Measurements from ENCODE around the gene SLC30A5. TPM values are rescaled to one million over a fixed set of nuclear protein-coding genes. Genes with fewer than 3 reads are reported as not detected.

SLC30A5 gene
- total RNA-seq (2016; rRNA removed; fragmentation: Illumina TruSeq; extraction: Trizol) (38.0 and 53.6 TPM in 2 replicates), polyA plus RNA-seq (2011; rRNA removed) (40.7 and 46.0 TPM in 2 replicates), polyA minus RNA-seq (2011; rRNA and poly(A)+ RNA removed; ENCODE audit: low replicate concordance) (145 and 157 TPM in 2 replicates), Bru-seq, nascent RNA (percentile 72 among the genes with signal in this experiment), BruChase-seq, experiment 1, labeled RNA remaining after a 6-hour chase (percentile 78 among the genes with signal in this experiment), BruChase-seq, experiment 2, labeled RNA remaining after a 2-hour chase (percentile 74 among the genes with signal in this experiment)
- total RNA-seq (2016; cell fraction: cytosol; rRNA removed; fragmentation: Illumina TruSeq; extraction: Trizol; ENCODE audit: low read depth), result 31.6 and 34.5 TPM in 2 replicates
- 30.3 and 45.5 TPM in 2 replicates for total RNA-seq (2016; cell fraction: insoluble cytoplasmic fraction; rRNA removed; fragmentation: Illumina TruSeq; extraction: Trizol)
- 49.5 and 53.4 TPM in 2 replicates for total RNA-seq (2016; cell fraction: membrane; rRNA removed; fragmentation: Illumina TruSeq; extraction: Trizol)
- 45.0 and 49.8 TPM in 2 replicates for total RNA-seq (2016; cell fraction: nucleus; rRNA removed; fragmentation: Illumina TruSeq; extraction: Trizol)
- 20.8 and 26.3 TPM in 2 replicates for polyA plus RNA-seq (2011; cell fraction: cytosol; rRNA removed)
- polyA plus RNA-seq (2011; cell fraction: nucleus; rRNA removed), result 12.8 and 20.0 TPM in 2 replicates
- polyA plus RNA-seq (2012), result 20.2 and 28.1 TPM in 2 replicates
- polyA plus RNA-seq (2016; cell fraction: cytosol; fragmentation: Illumina TruSeq; extraction: Trizol; ENCODE audit: low read depth), result 41.7 and 42.9 TPM in 2 replicates
- 33.4 and 37.3 TPM in 2 replicates for polyA plus RNA-seq (2016; cell fraction: insoluble cytoplasmic fraction; fragmentation: Illumina TruSeq; extraction: Trizol; ENCODE audit: low read depth)
- 52.5 and 54.7 TPM in 2 replicates for polyA plus RNA-seq (2016; cell fraction: membrane; fragmentation: Illumina TruSeq; extraction: Trizol; ENCODE audit: low read depth)
- 77.8 and 87.7 TPM in 2 replicates for polyA plus RNA-seq (2016; cell fraction: nucleus; fragmentation: Illumina TruSeq; extraction: Trizol; ENCODE audit: insufficient read depth, low read depth)
- 35.9 and 43.9 TPM in 2 replicates for polyA minus RNA-seq (2011; cell fraction: cytosol; rRNA and poly(A)+ RNA removed)
- 20.1 and 27.8 TPM in 2 replicates for polyA minus RNA-seq (2011; cell fraction: nucleus; rRNA and poly(A)+ RNA removed)
- long read RNA-seq, experiment 1, full-length matches to known transcripts, result 21 of 35 reads
- long read RNA-seq, experiment 1, partial matches to known transcripts, result 2 of 35 reads
- long read RNA-seq, experiment 1, other reads (novel, unspliced or antisense), result 12 of 35 reads
- long read RNA-seq, experiment 2, full-length matches to known transcripts, result 11 of 47 reads
- long read RNA-seq, experiment 2, partial matches to known transcripts, result 11 of 47 reads
- long read RNA-seq, experiment 2, other reads (novel, unspliced or antisense), result 25 of 47 reads

DNA sequence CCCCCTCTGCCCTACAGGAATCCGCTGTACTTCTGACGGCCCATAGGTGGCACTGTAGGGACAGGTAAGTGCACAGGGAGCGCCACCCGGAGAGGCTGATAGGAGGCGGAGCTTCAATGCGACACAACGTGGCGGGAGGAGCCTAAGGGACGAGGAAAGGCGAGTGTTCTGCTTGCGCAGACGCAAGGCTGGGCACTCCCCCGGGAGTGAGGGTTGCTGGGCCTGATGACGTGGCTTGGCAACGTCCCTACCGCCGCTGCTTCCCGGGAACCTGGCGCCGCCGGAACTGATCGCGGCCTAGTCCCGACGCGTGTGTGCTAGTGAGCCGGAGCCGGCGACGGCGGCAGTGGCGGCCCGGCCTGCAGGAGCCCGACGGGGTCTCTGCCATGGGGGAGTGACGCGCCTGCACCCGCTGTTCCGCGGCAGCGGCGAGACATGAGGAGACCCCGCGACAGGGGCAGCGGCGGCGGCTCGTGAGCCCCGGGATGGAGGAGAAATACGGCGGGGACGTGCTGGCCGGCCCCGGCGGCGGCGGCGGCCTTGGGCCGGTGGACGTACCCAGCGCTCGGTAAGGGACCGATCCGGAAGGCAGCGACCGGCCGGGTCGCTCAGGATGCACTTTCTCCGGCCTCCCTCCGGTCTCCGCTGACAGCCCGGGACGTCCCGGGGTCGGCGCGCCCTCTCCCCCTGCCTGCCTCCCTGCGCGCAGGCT lies at the start of gene SLC30A5:
Gene SLC30A5, plus strand, starts transcription at position 244 of the 712 bp plus-strand sequence. Its CDS starts 242 bp downstream, at position 486.
- H3K4me3 ChIP-seq (replicated peaks in 1 of 3; ENCODE audit: insufficient read depth in 1 of 3, low read depth in 2 of 3, low read length in 3 of 3), result peak within 1 kb of the TSS; percentile 70 to 88 (median 72)
- in situ Hi-C loops (cut with HindIII; ENCODE audit: extremely low pct_ligation_motif_present, low pct_unique_long_range_greater_than_20kb) (loop anchor here (10.0 kb wide), 1 partner anchor 241 kb away; the partner anchor contains the start of gene CCDC125), intact Hi-C loops (cut with micrococcal nuclease; ENCODE audit: unreplicated experiment) (loop anchor here (1.0 to 5.0 kb wide), 3 partner anchors 123 to 274 kb away; a partner anchor contains a TSS)
- no peaks in the 10 kb centered on the region for H3K9me3 ChIP-seq (ENCODE audit: low read length)
- peak; percentile 94 for FAIRE-seq
- peak within 1 kb of the TSS; percentile 88 for H3K27ac ChIP-seq (ENCODE audit: extremely low read length, insufficient read depth, low read length)
- peak; percentile 98 for DNase-seq (ENCODE audit: low spot score)
- ChIA-PET POLR2A (interaction anchor here (0.7 to 2.5 kb wide), 18 partner anchors 13 to 424 kb away, joined by 3 to 27 read pairs (median 4); partner anchors contain the start of genes CCDC125, CCNB1, CDK7 and MARVELD2), CTCF (ENCODE audit: low intra/inter-chr PET ratio, low total read pairs) (no interaction called here)
- peak; percentile 98 for ATAC-seq
- no peak within 1 kb of the TSS for H2AFZ ChIP-seq (ENCODE audit: low read length)
- TSS peak; percentile 77 for BruUV-seq (replicated peaks)
- peaks cover 30% of the 10 kb centered on the region for H3K79me2 ChIP-seq (ENCODE audit: insufficient read depth, low read length)
- peak within 1 kb of the TSS; percentile 98 for H3K9ac ChIP-seq (ENCODE audit: insufficient read depth, low read depth, low read length)
- no peaks in the 10 kb centered on the region; the same call in 1 of the 2 replicates for H4K20me1 ChIP-seq (ENCODE audit: insufficient read depth, low read length)
- H3K27me3 ChIP-seq (ENCODE audit: control insufficient read depth in 1 of 2, insufficient read depth in 2 of 2, low read length in 2 of 2), result no peaks in the 10 kb centered on the region
- H3K4me2 ChIP-seq (ENCODE audit: low read depth, low read length), result peak within 1 kb of the TSS; percentile 87
- peaks cover 47% of the 10 kb centered on the region for H3K4me1 ChIP-seq (ENCODE audit: insufficient read depth, low read length)
- no peaks in the 10 kb centered on the region for H3K36me3 ChIP-seq (replicated peaks in 1 of 2; ENCODE audit: control insufficient read depth in 1 of 2, insufficient read depth in 2 of 2, low read length in 2 of 2)
- 0% methylated on average over 28 of the region's 79 CpGs for WGBS (ENCODE audit: low lambda C conversion rate)
- TF ChIP-seq GABPA (IDR thresholded peaks at IDR 0.05; ENCODE audit: low read depth, low read length), result peak; percentile 61
- peak; percentile 72 for TF ChIP-seq GABPA (CRISPR knock-in tag; IDR thresholded peaks at IDR 0.05; ENCODE audit: low read depth)
- TF ChIP-seq, protein P1, sequence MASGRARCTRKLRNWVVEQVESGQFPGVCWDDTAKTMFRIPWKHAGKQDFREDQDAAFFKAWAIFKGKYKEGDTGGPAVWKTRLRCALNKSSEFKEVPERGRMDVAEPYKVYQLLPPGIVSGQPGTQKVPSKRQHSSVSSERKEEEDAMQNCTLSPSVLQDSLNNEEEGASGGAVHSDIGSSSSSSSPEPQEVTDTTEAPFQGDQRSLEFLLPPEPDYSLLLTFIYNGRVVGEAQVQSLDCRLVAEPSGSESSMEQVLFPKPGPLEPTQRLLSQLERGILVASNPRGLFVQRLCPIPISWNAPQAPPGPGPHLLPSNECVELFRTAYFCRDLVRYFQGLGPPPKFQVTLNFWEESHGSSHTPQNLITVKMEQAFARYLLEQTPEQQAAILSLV (CRISPR knock-in tag; IDR thresholded peaks at IDR 0.05; ENCODE audit: borderline replicate concordance), result peak; percentile 95
- no peak for TF ChIP-seq TBP (CRISPR knock-in tag; IDR thresholded peaks at IDR 0.05)
- peak; percentile 98 for TF ChIP-seq SPEN (CRISPR knock-in tag; IDR thresholded peaks at IDR 0.05; ENCODE audit: low read depth)
- TF ChIP-seq ZNF841 (CRISPR knock-in tag; IDR thresholded peaks at IDR 0.05; ENCODE audit: borderline replicate concordance), result no peak
- peak; percentile 81 for TF ChIP-seq CBFB (CRISPR knock-in tag; IDR thresholded peaks at IDR 0.05)
- 0 out of 2 replicates have a peak, but pooled peaks have one; percentile 78 for TF ChIP-seq ZNF224 (CRISPR knock-in tag; IDR thresholded peaks at IDR 0.05)
- TF ChIP-seq ZFP36L1 (CRISPR knock-in tag; IDR thresholded peaks at IDR 0.05), result peak; percentile 95
- no peak for TF ChIP-seq ZSCAN30 (CRISPR knock-in tag; IDR thresholded peaks at IDR 0.05)
- TF ChIP-seq ZNF496 (CRISPR knock-in tag; IDR thresholded peaks at IDR 0.05; ENCODE audit: insufficient replicate concordance), result no peak
- no peak for TF ChIP-seq FOXK2 (IDR thresholded peaks at IDR 0.05)
- no peak for TF ChIP-seq RCOR2 (CRISPR knock-in tag; IDR thresholded peaks at IDR 0.05)
- no peak for TF ChIP-seq ZNF703 (CRISPR knock-in tag; IDR thresholded peaks at IDR 0.05; ENCODE audit: borderline replicate concordance)
- no peak for TF ChIP-seq ZBTB39 (CRISPR knock-in tag; IDR thresholded peaks at IDR 0.05)
- no peak for TF ChIP-seq SRSF9 (IDR thresholded peaks at IDR 0.05; ENCODE audit: borderline replicate concordance, insufficient read depth, low read depth, low read length, poor library complexity, severe bottlenecking)
